Spleen (tissue), 11 donors: ENCODE results near the gene CCDC15. TPM values are rescaled to one million over a fixed set of nuclear protein-coding genes. Genes with fewer than 3 reads are reported as not detected.

Experiments
- DNase-seq: peaks from one replicate; pipeline ENCODE4 v3.0.0-alpha.2; 2020
- H3K27ac ChIP-seq, 8 donors: fragments of 200-600 bp; sonication (generic) in 7 of 8; 1 replicate in 4 of 8; 2 replicates in 4 of 8; pipeline versions ENCODE4 v1.5.0 to v1.8.0; 2016 to 2021; ENCODE audit warnings: inconsistent platforms in 4 of 8, mild to moderate bottlenecking in 4 of 8, moderate library complexity in 1 of 8
- H3K27me3 ChIP-seq, 7 donors: fragments of 200-600 bp; sonication (generic) in 6 of 7; replicated peaks in 1 of 7; 1 replicate in 4 of 7; 2 replicates in 3 of 7; pipeline versions ENCODE4 v1.5.0 to v1.8.0; 2016 to 2021; ENCODE audit warnings: inconsistent platforms in 3 of 7, mild to moderate bottlenecking in 1 of 7
- H3K36me3 ChIP-seq, 6 donors: fragments of 200-600 bp; sonication (generic) in 5 of 6; 1 replicate in 4 of 6; 2 replicates in 2 of 6; pipeline versions ENCODE4 v1.5.0 to v1.8.0; 2016 to 2021; ENCODE audit warnings: inconsistent platforms in 2 of 6
- H3K4me1 ChIP-seq, 6 donors: fragments of 200-600 bp; sonication (generic) in 5 of 6; 1 replicate in 3 of 6; 2 replicates in 3 of 6; pipeline versions ENCODE4 v1.5.0 to v1.8.0; 2016 to 2021; ENCODE audit warnings: inconsistent platforms in 3 of 6
- H3K4me3 ChIP-seq, 8 donors: fragments of 200-600 bp; sonication (generic) in 7 of 8; 1 replicate in 4 of 8; 2 replicates in 4 of 8; pipeline versions ENCODE4 v1.5.0 to v1.8.0; 2016 to 2021; ENCODE audit warnings: inconsistent platforms in 4 of 8, mild to moderate bottlenecking in 4 of 8, moderate library complexity in 2 of 8
- H3K9me3 ChIP-seq, 8 donors: fragments of 200-600 bp; sonication (generic) in 7 of 8; 1 replicate in 4 of 8; 2 replicates in 4 of 8; pipeline versions ENCODE4 v1.5.0 to v1.8.0; 2016 to 2021; ENCODE audit warnings: inconsistent platforms in 4 of 8
- POLR2A ChIP-seq, 3 donors: fragments of 450-650 bp; IDR thresholded peaks; one replicate each; pipeline ENCODE4 v1.5.1; 2017; ENCODE audit warnings: antibody characterized with exemption in 3 of 3, mild to moderate bottlenecking in 1 of 3
- POLR2AphosphoS5 ChIP-seq, 3 donors: sonication (generic); formaldehyde crosslinking; IDR thresholded peaks; one replicate each; pipeline ENCODE4 v1.5.1; 2017; ENCODE audit warnings: antibody characterized with exemption in 3 of 3
- WGBS, 5 donors: extraction: QIAGEN DNeasy Blood & Tissue Kit in 3 of 5; methylation state at CpG; one replicate each; pipeline versions ENCODE4 v1.1.5 to v1.1.7; 2013 to 2018; 5-methylcytosine and 5-hydroxymethylcytosine counted together
- intact Hi-C: fragments of 100-400 bp; cut with DNase I; formaldehyde crosslinking; loops from one replicate; pipeline ENCODE4 v1.15.0; 2023; ENCODE audit warnings: low total_unique reads
- polyA plus RNA-seq, 3 donors: library from polyadenylated mRNA; stranded (reverse); fragments of 200-250 nt; gene quantifications; one replicate each; pipeline ENCODE4 v1.2.1, GENCODE V29; 2013
- total RNA-seq, 7 donors: library from RNA; depleted of rRNA in 3 of 7; stranded (reverse); fragments of >200 nt in 3 of 7; fragmentation: NEBNext Ultra II Directional in 4 of 7; extraction: Animal tissue kit (Norgen Biotek cat#: 25700) in 4 of 7; gene quantifications; one replicate each; pipeline versions ENCODE4 v1.1.0 to v1.2.1, GENCODE V29; 2016 to 2021
- TF ChIP-seq, protein P1 (sequence below), 11 experiments: fragments of 200-600 bp in 7 of 11; fragments of 450-650 bp in 4 of 11; sonication (generic) in 4 of 11; IDR thresholded peaks in 8 of 11; conservative IDR thresholded peaks in 3 of 11; 1 replicate in 7 of 11; 2 replicates in 4 of 11; pipeline versions ENCODE4 v1.4.0 to v1.8.0; 2016 to 2021; ENCODE audit warnings: antibody characterized with exemption in 11 of 11, inconsistent platforms in 4 of 11, mild to moderate bottlenecking in 1 of 11
- donor health status: healthy with polysubstance abuse.
- donor health status: DM: no; HTN: no; CAD: no; lungs with moderate emphysema.
- donor health status: DM: no; HTN: no; CAD: no.
- donor health status: Bipolar disorder and iron deficiency.
- donor health status: healthy.
- donor health status: DM: no; HTN: no; CAD: no.
- donor health status: DM: yes; HTN: yes; CAD: no.

CCDC15 gene
- total and polyA plus RNA-seq, 10 donors: 0.61 to 3.6 (median 2.2) TPM

DNA sequence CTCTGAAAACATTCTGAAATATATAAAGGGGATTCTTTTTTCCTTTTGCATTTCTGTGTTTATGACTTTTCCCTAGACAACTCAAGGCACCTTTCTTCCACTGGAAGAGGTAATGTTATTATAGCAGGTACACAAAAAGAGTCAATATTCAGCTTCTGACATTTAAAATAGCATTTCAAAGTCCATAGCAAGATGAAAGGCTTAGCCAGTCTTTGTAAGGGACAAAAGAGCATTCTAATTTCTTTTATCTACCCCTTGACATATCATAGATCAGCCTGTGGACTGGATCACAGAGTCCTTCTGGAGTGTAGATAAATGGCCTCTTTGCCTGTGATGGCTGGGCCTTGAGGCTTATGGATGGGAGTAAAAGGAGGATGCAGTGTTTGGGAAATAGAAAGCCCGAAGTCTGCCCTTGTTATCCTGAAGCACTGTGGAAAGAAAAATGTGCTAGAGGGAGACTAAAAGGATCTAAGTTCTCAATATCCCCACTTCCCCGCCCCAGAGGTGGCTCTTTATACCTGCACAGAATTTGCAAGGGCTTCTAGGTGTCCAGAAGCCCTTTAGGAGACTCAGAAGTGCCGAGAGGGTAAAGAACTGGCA lies 16.6 kb upstream of the CCDC15 start:
- intact Hi-C loops: no loop called here

DNA sequence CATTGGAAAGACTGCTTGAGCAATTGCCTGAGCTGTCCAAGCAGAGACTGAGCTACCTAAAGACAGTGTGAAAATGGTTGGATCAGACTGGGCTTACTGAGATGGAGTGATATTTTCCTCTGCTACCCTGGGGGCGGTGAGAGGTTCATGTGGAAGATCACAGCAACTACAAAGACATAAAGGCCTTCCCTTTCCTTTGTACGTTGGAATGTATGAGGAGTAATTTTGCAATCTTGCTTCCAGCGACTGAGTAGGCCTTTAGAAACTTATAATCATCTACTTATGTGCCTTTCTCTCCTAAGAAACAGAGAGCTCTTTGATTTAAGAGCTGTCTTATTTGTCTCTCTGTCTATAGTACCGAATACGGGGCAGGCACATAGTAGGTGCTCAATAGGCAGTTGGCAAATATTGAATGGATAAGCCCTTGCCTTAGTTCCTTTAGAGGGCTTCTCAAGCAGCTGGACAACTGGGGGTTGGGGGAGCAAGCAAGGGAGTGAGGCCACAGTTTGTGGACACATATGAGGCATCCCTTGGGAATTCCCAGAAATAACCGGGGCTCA lies 15.7 kb upstream of the CCDC15 start:
- intact Hi-C loops: no loop called here
- peaks cover 0 to under 1% (median 0%) of the 10 kb centered on the region in 6 donors for H3K4me1 ChIP-seq
- H3K27ac ChIP-seq: no peak overlapping the region
- H3K27me3 ChIP-seq: peaks cover 0 to 35% (median 0%) of the 10 kb centered on the region in 7 donors
- H3K36me3 ChIP-seq: no peaks in the 10 kb centered on the region
- no peaks in the 10 kb centered on the region for H3K9me3 ChIP-seq
- H3K4me3 ChIP-seq: no peak overlapping the region
- TF ChIP-seq, protein P1, sequence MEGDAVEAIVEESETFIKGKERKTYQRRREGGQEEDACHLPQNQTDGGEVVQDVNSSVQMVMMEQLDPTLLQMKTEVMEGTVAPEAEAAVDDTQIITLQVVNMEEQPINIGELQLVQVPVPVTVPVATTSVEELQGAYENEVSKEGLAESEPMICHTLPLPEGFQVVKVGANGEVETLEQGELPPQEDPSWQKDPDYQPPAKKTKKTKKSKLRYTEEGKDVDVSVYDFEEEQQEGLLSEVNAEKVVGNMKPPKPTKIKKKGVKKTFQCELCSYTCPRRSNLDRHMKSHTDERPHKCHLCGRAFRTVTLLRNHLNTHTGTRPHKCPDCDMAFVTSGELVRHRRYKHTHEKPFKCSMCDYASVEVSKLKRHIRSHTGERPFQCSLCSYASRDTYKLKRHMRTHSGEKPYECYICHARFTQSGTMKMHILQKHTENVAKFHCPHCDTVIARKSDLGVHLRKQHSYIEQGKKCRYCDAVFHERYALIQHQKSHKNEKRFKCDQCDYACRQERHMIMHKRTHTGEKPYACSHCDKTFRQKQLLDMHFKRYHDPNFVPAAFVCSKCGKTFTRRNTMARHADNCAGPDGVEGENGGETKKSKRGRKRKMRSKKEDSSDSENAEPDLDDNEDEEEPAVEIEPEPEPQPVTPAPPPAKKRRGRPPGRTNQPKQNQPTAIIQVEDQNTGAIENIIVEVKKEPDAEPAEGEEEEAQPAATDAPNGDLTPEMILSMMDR (IDR thresholded peaks at IDR 0.05 in 8 of 11, conservative IDR thresholded peaks at IDR 0.05 in 3 of 11): no peak
- no peak for TF ChIP-seq POLR2A (IDR thresholded peaks at IDR 0.05)
- TF ChIP-seq POLR2AphosphoS5 (IDR thresholded peaks at IDR 0.05): no peak
- DNase-seq: no peak
- 78 to 88% (median 83%) methylated on average over 6 of the region's 6 CpGs for WGBS, 5 donors

More for the DNA sequence above, 16.6 kb upstream of the CCDC15 start:
- WGBS, 5 donors: 67 to 88% (median 77%) methylated on average over 3 of the region's 3 CpGs
- no peak for TF ChIP-seq POLR2A (IDR thresholded peaks at IDR 0.05)
- TF ChIP-seq, protein P1 (IDR thresholded peaks at IDR 0.05 in 8 of 11, conservative IDR thresholded peaks at IDR 0.05 in 3 of 11): no peak
- no peak for TF ChIP-seq POLR2AphosphoS5 (IDR thresholded peaks at IDR 0.05)
- Histone ChIP-seq H3K36me3 (no peaks in the 10 kb centered on the region), H3K9me3 (no peaks in the 10 kb centered on the region), H3K4me3 (no peak overlapping the region), H3K27me3 (peaks cover 0 to 35% (median 0%) of the 10 kb centered on the region in 7 donors), H3K27ac (no peak overlapping the region), H3K4me1 (no peaks in the 10 kb centered on the region)
- no peak for DNase-seq

DNA sequence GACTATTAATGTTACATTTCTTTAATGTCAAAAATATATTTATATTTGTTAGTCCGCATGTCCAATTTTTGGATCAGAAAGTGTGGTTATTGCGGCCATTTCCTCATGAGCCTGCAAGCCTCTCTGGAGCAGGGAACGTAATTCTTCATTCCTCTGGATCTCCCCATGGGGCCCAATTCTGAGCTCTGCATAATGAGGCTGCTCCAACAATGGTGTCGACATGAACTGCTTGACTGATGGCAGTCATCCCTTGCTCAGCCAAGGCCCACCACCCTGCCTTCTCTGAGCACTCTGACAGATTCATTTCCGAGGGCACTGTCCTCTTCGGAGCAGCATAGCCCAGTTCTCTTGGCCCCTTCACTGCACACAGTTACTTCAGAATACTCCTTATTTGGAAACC lies 15.0 kb upstream of the CCDC15 start:
- intact Hi-C loops: no loop called here
- no peak for DNase-seq
- Histone ChIP-seq H3K27ac (no peak overlapping the region), H3K36me3 (no peaks in the 10 kb centered on the region), H3K9me3 (no peaks in the 10 kb centered on the region), H3K4me1 (peaks cover 0 to 7% (median 3%) of the 10 kb centered on the region in 6 donors), H3K27me3 (peaks cover 0 to 35% (median 0%) of the 10 kb centered on the region in 7 donors), H3K4me3 (no peak overlapping the region)
- WGBS, 5 donors: 89 to 97% (median 91%) methylated on average over 6 of the region's 6 CpGs
- TF ChIP-seq, protein P1 (IDR thresholded peaks at IDR 0.05 in 8 of 11, conservative IDR thresholded peaks at IDR 0.05 in 3 of 11): no peak
- TF ChIP-seq POLR2AphosphoS5 (IDR thresholded peaks at IDR 0.05) (no peak), POLR2A (IDR thresholded peaks at IDR 0.05) (no peak)

DNA sequence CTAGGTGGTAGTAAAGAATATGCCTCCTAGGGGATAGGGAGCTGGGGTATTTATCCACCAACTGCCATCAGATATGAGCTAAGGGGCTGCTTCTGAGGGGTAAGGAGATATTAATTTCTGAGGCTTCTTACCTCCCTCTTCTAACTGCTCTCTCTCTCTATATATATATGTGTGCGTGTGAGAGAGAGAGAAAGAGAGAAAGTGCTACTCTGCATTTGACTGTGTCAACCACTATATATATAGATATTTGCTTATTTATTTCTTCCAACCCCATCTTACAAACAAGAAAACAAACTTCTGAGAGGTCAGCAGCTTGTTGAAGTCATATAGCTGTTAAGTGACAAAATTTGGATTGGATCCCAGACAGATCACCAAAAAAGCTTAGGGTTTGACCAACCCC lies 12.3 kb upstream of the CCDC15 start:
- Histone ChIP-seq H3K4me1 (peaks cover 0 to 10% (median 3%) of the 10 kb centered on the region in 6 donors), H3K36me3 (no peaks in the 10 kb centered on the region), H3K27ac (no peak overlapping the region), H3K27me3 (peaks cover 0 to 12% (median 0%) of the 10 kb centered on the region in 7 donors), H3K4me3 (no peak overlapping the region), H3K9me3 (no peaks in the 10 kb centered on the region)
- no peak for DNase-seq
- TF ChIP-seq POLR2AphosphoS5 (IDR thresholded peaks at IDR 0.05): no peak
- TF ChIP-seq, protein P1 (IDR thresholded peaks at IDR 0.05 in 8 of 11, conservative IDR thresholded peaks at IDR 0.05 in 3 of 11): no peak
- TF ChIP-seq POLR2A (IDR thresholded peaks at IDR 0.05): no peak
- 67 to 100% (median 82%) methylated on average over 1 of the region's 1 CpG for WGBS, 5 donors
- intact Hi-C loops: no loop called here
